GM12878 (cell line): Measurements from ENCODE around the gene EIF3D. TPM values are rescaled to one million over a fixed set of nuclear protein-coding genes. Genes with fewer than 3 reads are reported as not detected.

ENCODE experiments used
- ATF2 ChIP-seq: IDR thresholded peaks from 2 replicates; pipeline ENCODE4 v1.6.1; 2012; ENCODE audit warnings: low read length, inconsistent platforms
- CEBPB ChIP-seq, 2 experiments: fragments of 150-350 bp in 1 of 2; IDR thresholded peaks; 2 replicates each; pipeline ENCODE4 v1.6.1; 2012 to 2014; ENCODE audit warnings: low read depth in 2 of 2, low read length in 2 of 2, borderline replicate concordance in 1 of 2, inconsistent platforms in 1 of 2
- E2F8 ChIP-seq: fragments of 450-650 bp; IDR thresholded peaks from 2 replicates; pipeline ENCODE4 v1.6.1; 2018; ENCODE audit warnings: mild to moderate bottlenecking, low read depth, moderate library complexity; ENCODE audit not compliant: partially characterized antibody
- ETV6 ChIP-seq, 2 experiments: fragments of 450-650 bp in 1 of 2; IDR thresholded peaks in 1 of 2; conservative IDR thresholded peaks in 1 of 2; 2 replicates each; pipeline ENCODE4 v1.6.1; 2014; ENCODE audit warnings: antibody characterized with exemption in 1 of 2, borderline replicate concordance in 1 of 2, low read depth in 1 of 2, mild to moderate bottlenecking in 1 of 2, moderate library complexity in 1 of 2
- EZH2 ChIP-seq: IDR thresholded peaks from 2 replicates; pipeline ENCODE4 v1.6.1; 2012; ENCODE audit warnings: low read depth, mild to moderate bottlenecking, control low read depth, inconsistent platforms, low read length, borderline replicate concordance; ENCODE audit not compliant: control insufficient read depth
- HCFC1 ChIP-seq: fragments of 150-350 bp; IDR thresholded peaks from 2 replicates; pipeline ENCODE4 v1.6.1; 2014; ENCODE audit warnings: low read length
- JUND ChIP-seq: IDR thresholded peaks from 2 replicates; pipeline ENCODE4 v1.6.1; 2012; ENCODE audit warnings: low read depth, mild to moderate bottlenecking, low read length, improper control_type of control experiment, moderate library complexity
- MEF2A ChIP-seq: IDR thresholded peaks from 2 replicates; pipeline ENCODE4 v1.6.1; 2011; ENCODE audit warnings: low read depth, mild to moderate bottlenecking, low read length, moderate library complexity; ENCODE audit not compliant: insufficient read depth
- MYB ChIP-seq: fragments of 150-350 bp; IDR thresholded peaks from 2 replicates; pipeline ENCODE4 v1.6.1; 2014; ENCODE audit warnings: mild to moderate bottlenecking, low read depth, low read length, borderline replicate concordance
- PAX5 ChIP-seq: IDR thresholded peaks from 2 replicates; pipeline ENCODE4 v1.6.1; 2011; ENCODE audit warnings: low read depth, low read length, borderline replicate concordance
- RUNX3 ChIP-seq: IDR thresholded peaks from 2 replicates; pipeline ENCODE4 v1.6.1; 2012; ENCODE audit warnings: low read length, inconsistent platforms
- SMARCA5 ChIP-seq: fragments of 450-650 bp; IDR thresholded peaks from 2 replicates; pipeline ENCODE4 v1.6.1; 2017; ENCODE audit warnings: mild to moderate bottlenecking
- SREBF1 ChIP-seq: IDR thresholded peaks from 2 replicates; pipeline ENCODE4 v1.6.1; 2012; ENCODE audit warnings: mild to moderate bottlenecking, low read length
- SREBF2 ChIP-seq: IDR thresholded peaks from 2 replicates; pipeline ENCODE4 v1.6.1; 2012; ENCODE audit warnings: mild to moderate bottlenecking, low read length
- STAT3 ChIP-seq: IDR thresholded peaks from 2 replicates; pipeline ENCODE4 v1.6.1; 2011; ENCODE audit warnings: low read depth, low read length, improper control_type of control experiment
- TCF12 ChIP-seq: IDR thresholded peaks from 2 replicates; pipeline ENCODE4 v1.6.1; 2011; ENCODE audit warnings: low read depth, mild to moderate bottlenecking, low read length
- YY1 ChIP-seq: IDR thresholded peaks from 2 replicates; pipeline ENCODE4 v1.6.1; 2011; ENCODE audit warnings: low read depth, mild to moderate bottlenecking, low read length
- ZBED1 ChIP-seq: IDR thresholded peaks from 2 replicates; pipeline ENCODE4 v1.6.1; 2016; ENCODE audit warnings: borderline replicate concordance
- ZBTB4 ChIP-seq: fragments of 450-650 bp; formaldehyde crosslinking; IDR thresholded peaks from 2 replicates; pipeline ENCODE4 v1.4.0; 2022; ENCODE audit warnings: mild to moderate bottlenecking, moderate library complexity
- ZNF207 ChIP-seq: fragments of 450-650 bp; IDR thresholded peaks from 2 replicates; pipeline ENCODE4 v1.6.1; 2014; ENCODE audit warnings: antibody characterized with exemption, mild to moderate bottlenecking, borderline replicate concordance
- polyA plus RNA-seq, 11 experiments: library from polyadenylated mRNA; depleted of rRNA in 4 of 11; unstranded in 6 of 11; stranded (reverse) in 5 of 11; fragments of >200 nt; fragmentation: Nextera tagmentation in 4 of 11; fragmentation: Illumina TruSeq in 1 of 11; extraction: Ambion mirVana in 4 of 11; extraction: Trizol in 1 of 11; gene quantifications; 1 replicate in 1 of 11; 2 replicates in 10 of 11; pipeline versions ENCODE4 v1.2.1 to v1.2.3, GENCODE V29; 2011 to 2016; ENCODE audit warnings: inconsistent platforms in 2 of 11, missing spikeins in 2 of 11, low read depth in 1 of 11
- total RNA-seq, 4 experiments: library from RNA; depleted of rRNA in 3 of 4; stranded (reverse); fragments of >200 nt in 3 of 4; fragmentation: Illumina TruSeq in 1 of 4; extraction: Trizol in 1 of 4; gene quantifications; 2 replicates each; pipeline versions ENCODE4 v1.2.1 to v1.2.3, GENCODE V29; 2013 to 2021
- TF ChIP-seq, protein P1 (sequence below), 3 experiments: IDR thresholded peaks in 2 of 3; conservative IDR thresholded peaks in 1 of 3; 2 replicates each; pipeline ENCODE4 v1.5.1; 2011; ENCODE audit warnings: low read depth in 3 of 3, low read length in 3 of 3, mild to moderate bottlenecking in 3 of 3, control low read depth in 2 of 3, moderate library complexity in 2 of 3, inconsistent platforms in 1 of 3, mixed read lengths in 1 of 3; ENCODE audit not compliant: control insufficient read depth in 2 of 3, insufficient read depth in 1 of 3; ENCODE audit errors: extremely low read depth in 1 of 3
- TF ChIP-seq, protein P2 (sequence below): IDR thresholded peaks from 2 replicates; pipeline ENCODE4 v1.6.1; 2012; ENCODE audit warnings: low read depth, low read length, improper control_type of control experiment

EIF3D gene
- total and polyA plus RNA-seq, 10 of the 15 experiments (the other 5 are each of a cell fraction or from before 2014, with no cell fraction given): 240 to 558 (median 420) TPM

DNA sequence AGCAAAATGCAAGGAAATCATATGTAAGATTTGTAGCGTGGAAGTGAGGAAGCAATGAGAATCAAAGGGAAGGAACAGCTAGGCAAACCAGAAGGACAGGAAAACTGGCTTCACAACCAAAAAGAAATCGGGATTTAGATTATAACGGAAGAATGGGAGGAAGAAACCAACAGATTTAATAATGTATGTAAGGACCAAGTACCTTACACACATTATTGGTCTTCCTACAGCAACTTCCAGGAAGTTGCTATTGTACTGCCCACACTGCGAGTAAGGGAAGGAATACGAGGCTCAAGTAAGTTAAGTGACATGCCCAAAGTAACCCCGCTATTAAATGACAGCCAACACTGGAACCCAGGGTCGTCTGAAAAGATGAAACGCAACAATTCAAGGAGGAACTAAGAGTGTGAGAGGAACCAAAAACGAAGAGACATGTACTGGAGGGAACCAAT lies 48.0 kb downstream of the EIF3D start (continued):
- TF ChIP-seq, protein P1, sequence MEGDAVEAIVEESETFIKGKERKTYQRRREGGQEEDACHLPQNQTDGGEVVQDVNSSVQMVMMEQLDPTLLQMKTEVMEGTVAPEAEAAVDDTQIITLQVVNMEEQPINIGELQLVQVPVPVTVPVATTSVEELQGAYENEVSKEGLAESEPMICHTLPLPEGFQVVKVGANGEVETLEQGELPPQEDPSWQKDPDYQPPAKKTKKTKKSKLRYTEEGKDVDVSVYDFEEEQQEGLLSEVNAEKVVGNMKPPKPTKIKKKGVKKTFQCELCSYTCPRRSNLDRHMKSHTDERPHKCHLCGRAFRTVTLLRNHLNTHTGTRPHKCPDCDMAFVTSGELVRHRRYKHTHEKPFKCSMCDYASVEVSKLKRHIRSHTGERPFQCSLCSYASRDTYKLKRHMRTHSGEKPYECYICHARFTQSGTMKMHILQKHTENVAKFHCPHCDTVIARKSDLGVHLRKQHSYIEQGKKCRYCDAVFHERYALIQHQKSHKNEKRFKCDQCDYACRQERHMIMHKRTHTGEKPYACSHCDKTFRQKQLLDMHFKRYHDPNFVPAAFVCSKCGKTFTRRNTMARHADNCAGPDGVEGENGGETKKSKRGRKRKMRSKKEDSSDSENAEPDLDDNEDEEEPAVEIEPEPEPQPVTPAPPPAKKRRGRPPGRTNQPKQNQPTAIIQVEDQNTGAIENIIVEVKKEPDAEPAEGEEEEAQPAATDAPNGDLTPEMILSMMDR (IDR thresholded peaks at IDR 0.05 in 2 of 3, conservative IDR thresholded peaks at IDR 0.05 in 1 of 3; ENCODE audit: control insufficient read depth in 2 of 3, extremely low read depth in 1 of 3, insufficient read depth in 1 of 3, low read depth in 3 of 3, low read length in 3 of 3): no peak
- TF ChIP-seq YY1 (no peak), RUNX3 (peak; percentile 53), HCFC1 (peak; percentile 70), STAT3 (no peak), EZH2 (no peak), SMARCA5 (0 out of 2 replicates have a peak, but pooled peaks have one; percentile 57), SREBF2 (no peak), CEBPB (IDR thresholded peaks at IDR 0.05; ENCODE audit: borderline replicate concordance in 1 of 2, low read depth in 2 of 2, low read length in 2 of 2) (no peak), MYB (no peak), SREBF1 (no peak), ZBTB4 (CRISPR knock-in tag) (no peak), JUND (no peak), ZBED1 (no peak), ATF2 (no peak), E2F8 (peak; percentile 22), PAX5 (no peak), ZNF207 (no peak), MEF2A (no peak), ETV6 (conservative IDR thresholded peaks at IDR 0.05 in 1 of 2, IDR thresholded peaks at IDR 0.05 in 1 of 2; ENCODE audit: borderline replicate concordance in 1 of 2, low read depth in 1 of 2) (peak in 1 of 2 experiments; percentile 59; a peak in 2 of 4 replicates), TCF12 (no peak)
- TF ChIP-seq, protein P2, sequence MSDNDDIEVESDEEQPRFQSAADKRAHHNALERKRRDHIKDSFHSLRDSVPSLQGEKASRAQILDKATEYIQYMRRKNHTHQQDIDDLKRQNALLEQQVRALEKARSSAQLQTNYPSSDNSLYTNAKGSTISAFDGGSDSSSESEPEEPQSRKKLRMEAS: no peak
